ENCODE results near the gene RNF213.

GRCh38 chr17:80308692-80309517, 48.3 kb downstream of the RNF213 start:
- TF ChIP-seq, protein P1, sequence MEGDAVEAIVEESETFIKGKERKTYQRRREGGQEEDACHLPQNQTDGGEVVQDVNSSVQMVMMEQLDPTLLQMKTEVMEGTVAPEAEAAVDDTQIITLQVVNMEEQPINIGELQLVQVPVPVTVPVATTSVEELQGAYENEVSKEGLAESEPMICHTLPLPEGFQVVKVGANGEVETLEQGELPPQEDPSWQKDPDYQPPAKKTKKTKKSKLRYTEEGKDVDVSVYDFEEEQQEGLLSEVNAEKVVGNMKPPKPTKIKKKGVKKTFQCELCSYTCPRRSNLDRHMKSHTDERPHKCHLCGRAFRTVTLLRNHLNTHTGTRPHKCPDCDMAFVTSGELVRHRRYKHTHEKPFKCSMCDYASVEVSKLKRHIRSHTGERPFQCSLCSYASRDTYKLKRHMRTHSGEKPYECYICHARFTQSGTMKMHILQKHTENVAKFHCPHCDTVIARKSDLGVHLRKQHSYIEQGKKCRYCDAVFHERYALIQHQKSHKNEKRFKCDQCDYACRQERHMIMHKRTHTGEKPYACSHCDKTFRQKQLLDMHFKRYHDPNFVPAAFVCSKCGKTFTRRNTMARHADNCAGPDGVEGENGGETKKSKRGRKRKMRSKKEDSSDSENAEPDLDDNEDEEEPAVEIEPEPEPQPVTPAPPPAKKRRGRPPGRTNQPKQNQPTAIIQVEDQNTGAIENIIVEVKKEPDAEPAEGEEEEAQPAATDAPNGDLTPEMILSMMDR (IDR thresholded peaks at IDR 0.05; ENCODE audit: low read depth, low read length, missing input control): no peak
- TF ChIP-seq, protein P2, sequence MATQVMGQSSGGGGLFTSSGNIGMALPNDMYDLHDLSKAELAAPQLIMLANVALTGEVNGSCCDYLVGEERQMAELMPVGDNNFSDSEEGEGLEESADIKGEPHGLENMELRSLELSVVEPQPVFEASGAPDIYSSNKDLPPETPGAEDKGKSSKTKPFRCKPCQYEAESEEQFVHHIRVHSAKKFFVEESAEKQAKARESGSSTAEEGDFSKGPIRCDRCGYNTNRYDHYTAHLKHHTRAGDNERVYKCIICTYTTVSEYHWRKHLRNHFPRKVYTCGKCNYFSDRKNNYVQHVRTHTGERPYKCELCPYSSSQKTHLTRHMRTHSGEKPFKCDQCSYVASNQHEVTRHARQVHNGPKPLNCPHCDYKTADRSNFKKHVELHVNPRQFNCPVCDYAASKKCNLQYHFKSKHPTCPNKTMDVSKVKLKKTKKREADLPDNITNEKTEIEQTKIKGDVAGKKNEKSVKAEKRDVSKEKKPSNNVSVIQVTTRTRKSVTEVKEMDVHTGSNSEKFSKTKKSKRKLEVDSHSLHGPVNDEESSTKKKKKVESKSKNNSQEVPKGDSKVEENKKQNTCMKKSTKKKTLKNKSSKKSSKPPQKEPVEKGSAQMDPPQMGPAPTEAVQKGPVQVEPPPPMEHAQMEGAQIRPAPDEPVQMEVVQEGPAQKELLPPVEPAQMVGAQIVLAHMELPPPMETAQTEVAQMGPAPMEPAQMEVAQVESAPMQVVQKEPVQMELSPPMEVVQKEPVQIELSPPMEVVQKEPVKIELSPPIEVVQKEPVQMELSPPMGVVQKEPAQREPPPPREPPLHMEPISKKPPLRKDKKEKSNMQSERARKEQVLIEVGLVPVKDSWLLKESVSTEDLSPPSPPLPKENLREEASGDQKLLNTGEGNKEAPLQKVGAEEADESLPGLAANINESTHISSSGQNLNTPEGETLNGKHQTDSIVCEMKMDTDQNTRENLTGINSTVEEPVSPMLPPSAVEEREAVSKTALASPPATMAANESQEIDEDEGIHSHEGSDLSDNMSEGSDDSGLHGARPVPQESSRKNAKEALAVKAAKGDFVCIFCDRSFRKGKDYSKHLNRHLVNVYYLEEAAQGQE (IDR thresholded peaks at IDR 0.05): no peak
- TF ChIP-seq HNF4A (conservative IDR thresholded peaks at IDR 0.05) (no peak), HNF4G (IDR thresholded peaks at IDR 0.05) (no peak), YY1 (IDR thresholded peaks at IDR 0.05) (no peak), TAF1 (conservative IDR thresholded peaks at IDR 0.05) (no peak), JUND (IDR thresholded peaks at IDR 0.05) (no peak), RAD21 (IDR thresholded peaks at IDR 0.05) (no peak), GABPA (IDR thresholded peaks at IDR 0.05 in 1 of 2, conservative IDR thresholded peaks at IDR 0.05 in 1 of 2) (no peak), SP1 (IDR thresholded peaks at IDR 0.05) (no peak), NR2F2 (IDR thresholded peaks at IDR 0.05) (no peak), MAX (IDR thresholded peaks at IDR 0.05) (no peak)

Measured in liver (tissue), 3 donors.